Amygdala (tissue), 56 donors: ENCODE measurements around the gene SMYD3.
A peak's percentile ranks its signal among the peaks of the same experiment; 100 is the strongest.

ENCODE experiments used
- DNase-seq, 56 donors: peaks; one replicate each; lab custom pipeline; 2025; lab: John Stamatoyannopoulos, UW

Gene SMYD3

GRCh38 chr1:246283771-246284410 is 223.2 kb downstream of the SMYD3 start:
- no peak for DNase-seq

GRCh38 chr1:246281639-246282038 is 225.4 kb downstream of the SMYD3 start:
- DNase-seq, result no peak

GRCh38 chr1:246281195-246281594 is 225.9 kb downstream of the SMYD3 start:
- no peak for DNase-seq

GRCh38 chr1:246280551-246280950 is 226.5 kb downstream of the SMYD3 start:
- peak in 1 of 56 donors; percentile 31 for DNase-seq

DNA sequence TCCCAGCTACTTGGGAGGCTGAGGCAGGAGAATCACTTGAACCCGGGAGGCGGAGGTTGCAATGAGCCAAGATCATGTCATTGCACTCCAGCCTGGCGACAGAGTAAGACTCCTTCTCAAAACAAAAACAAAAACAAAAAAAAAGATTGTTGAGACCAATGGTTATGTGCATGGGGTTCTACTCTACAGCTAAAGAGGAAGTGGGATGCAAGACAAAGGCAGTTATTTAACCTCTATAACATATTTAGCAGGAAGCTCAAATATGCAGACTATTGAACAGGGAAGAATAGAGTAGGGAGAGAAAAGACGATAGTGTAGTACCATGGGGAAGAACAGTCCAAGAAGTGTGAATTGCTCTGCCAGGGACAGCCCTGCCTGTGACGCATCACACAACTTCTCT is 227.7 kb downstream of the SMYD3 start:
- no peak for DNase-seq

DNA sequence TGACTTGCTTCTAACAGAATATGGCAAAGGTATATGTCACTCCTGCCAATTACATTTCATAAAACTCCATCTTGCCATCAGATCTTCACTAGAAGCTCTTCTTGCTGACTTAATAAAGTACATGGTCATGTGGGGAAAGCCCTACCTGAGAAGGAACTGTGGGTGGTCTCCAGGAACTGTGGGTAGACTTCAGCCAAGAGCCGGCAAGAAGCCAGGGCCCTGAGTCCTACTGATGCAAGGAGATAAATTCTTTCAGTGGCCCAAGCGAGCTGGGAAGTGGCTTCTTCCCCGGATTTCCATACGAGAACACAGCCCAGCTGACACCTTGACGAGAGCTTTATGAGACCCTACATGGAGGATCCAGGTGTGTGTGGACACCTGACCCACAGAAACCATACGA is 228.7 kb downstream of the SMYD3 start:
- DNase-seq, result no peak

DNA sequence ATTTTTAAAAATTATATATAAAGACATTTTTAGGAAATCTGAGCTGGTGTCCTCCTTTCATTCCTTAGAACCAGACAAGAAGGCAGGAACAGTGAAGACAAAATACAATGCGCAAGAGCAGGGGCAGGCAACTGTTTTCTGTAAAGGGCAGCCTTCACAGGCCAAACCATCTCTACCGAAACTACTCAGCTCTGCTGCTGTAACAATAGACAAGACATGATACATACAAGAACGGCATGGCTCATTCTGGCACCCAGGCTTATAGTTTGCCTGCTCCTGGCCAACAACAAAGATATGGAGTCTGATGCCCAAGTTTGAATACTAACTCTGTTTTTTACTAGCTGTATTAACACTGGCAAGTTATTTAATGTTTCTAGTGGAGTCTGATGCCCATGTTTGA is 232.0 kb downstream of the SMYD3 start:
- DNase-seq, result peak in 5 of 56 donors; percentile 8 to 19 (median 15)

- no peak for DNase-seq
These were observed 232.9 kb downstream of the SMYD3 start for GRCh38 chr1:246274186-246274585.

DNA sequence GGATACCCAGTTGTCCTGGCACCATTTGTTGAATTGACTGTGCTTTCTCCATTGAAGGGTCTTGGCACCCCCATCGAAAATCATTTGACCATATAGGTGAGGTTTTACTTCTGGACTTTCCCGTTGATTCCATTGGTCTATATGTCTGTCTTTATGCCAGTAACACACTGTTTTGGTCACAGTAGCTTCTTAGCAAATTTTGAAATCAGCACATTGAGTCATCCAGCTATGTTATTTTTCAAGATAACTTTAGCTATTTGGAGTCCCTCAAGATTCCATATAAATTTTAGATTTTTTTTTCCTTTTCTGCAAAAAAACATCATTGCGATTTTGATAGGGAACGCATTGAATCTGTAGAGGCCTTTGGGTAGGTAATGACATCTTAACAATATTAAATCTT is 235.6 kb downstream of the SMYD3 start:
- DNase-seq, result no peak

DNA sequence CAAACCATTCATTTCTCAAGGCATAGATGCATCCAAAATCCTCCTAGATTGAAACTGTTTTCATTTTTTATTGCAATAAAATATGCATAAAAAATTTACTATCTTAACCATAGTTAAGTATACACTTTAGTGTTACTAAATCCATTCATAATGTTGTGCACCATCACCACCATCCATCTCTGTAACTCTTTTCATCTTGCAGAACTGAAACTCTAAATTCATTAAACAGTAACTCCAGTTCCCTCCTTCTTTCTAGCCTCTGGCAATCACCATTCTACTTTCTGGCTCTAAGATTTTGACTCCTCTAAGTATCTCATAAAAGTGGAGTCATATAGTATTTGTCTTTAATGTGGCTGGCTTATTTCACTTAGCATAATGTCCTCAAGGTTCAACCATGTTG is 236.8 kb downstream of the SMYD3 start:
- DNase-seq, result no peak

- no peak for DNase-seq
These were observed 237.6 kb downstream of the SMYD3 start for GRCh38 chr1:246269466-246269865.

DNA sequence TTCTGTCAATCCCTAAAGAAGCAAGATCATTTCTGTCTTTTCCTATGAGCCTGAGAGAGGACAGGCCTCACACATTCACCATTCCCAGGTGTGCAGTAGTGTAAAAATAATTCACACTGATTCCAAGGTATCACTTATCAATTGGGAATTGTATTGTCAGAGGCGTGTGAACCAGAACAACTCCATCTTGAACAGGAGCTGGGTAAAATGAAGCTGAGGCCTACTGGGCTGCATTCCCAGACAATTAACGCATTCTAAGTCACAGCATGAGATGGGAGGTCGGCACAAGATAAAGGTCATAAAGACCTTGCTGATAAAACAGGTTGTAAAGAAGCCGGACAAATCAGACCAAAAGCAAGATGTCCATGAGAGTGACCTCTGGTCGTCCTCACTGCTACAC is 239.2 kb downstream of the SMYD3 start:
- DNase-seq, result no peak

GRCh38 chr1:246267426-246267825 is 239.7 kb downstream of the SMYD3 start:
- no peak for DNase-seq

GRCh38 chr1:246265481-246265880 is 241.6 kb downstream of the SMYD3 start:
- no peak for DNase-seq

- no peak for DNase-seq
These were observed 244.8 kb downstream of the SMYD3 start for GRCh38 chr1:246262281-246262680.

DNA sequence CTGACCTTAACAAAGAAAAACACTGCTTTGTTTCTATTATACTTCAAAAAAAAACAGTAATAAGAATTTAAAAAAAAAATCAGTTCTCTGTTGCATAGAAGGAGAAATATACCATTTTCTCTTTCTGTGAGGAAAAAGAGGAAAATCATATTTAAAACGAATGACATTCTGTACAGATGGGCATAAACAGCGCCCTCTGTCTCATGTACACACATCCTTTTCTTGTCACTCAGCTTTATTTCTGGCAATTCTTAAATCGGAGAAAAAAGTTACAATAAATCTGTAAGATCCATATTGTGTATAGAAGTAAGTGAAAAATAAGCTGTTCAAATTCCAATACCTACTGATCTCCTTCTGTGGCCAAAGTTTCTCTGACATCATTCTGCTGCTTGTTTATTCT is 245.4 kb downstream of the SMYD3 start:
- no peak for DNase-seq

GRCh38 chr1:246258250-246258649 is 248.8 kb downstream of the SMYD3 start:
- DNase-seq, result no peak

GRCh38 chr1:246255773-246256172 is 251.3 kb downstream of the SMYD3 start:
- no peak for DNase-seq

DNA sequence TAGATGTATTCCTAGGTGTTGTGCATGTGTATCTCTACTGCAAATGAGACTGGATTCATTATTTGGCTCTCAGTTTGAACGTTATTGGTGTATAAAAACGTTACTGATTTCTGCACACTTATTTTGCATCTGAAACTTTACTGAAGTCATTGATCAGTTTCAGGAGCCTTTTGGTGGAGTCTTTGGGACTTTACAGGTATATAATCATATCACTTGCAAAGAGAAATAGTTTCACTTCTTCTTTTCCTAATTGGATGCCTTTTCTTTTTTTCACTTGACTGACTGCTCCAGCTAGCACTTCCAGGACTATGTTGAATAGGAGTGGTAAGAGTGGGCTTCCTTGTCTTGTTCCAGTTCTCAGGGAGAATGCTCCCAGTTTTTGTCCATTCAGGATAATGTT is 252.2 kb downstream of the SMYD3 start:
- no peak for DNase-seq

- DNase-seq, result no peak
These were observed 260.6 kb downstream of the SMYD3 start for GRCh38 chr1:246246430-246246829.

GRCh38 chr1:246245541-246245940 is 261.5 kb downstream of the SMYD3 start:
- no peak for DNase-seq

- no peak for DNase-seq
These were observed 275.0 kb downstream of the SMYD3 start for GRCh38 chr1:246232126-246232525.

GRCh38 chr1:246226041-246226440 is 281.0 kb downstream of the SMYD3 start:
- DNase-seq, result no peak
